Mesenchymal stem cell (in vitro differentiated cells and primary cell): ENCODE measurements around the gene NFIB.

Experiments
- DNase-seq: peaks from one replicate; pipeline ENCODE4 v3.0.0-alpha.2; 2013
- H2AFZ ChIP-seq: one replicate; pipeline ENCODE4 v1.6.1; 2013; ENCODE audit warnings: low read depth, mild to moderate bottlenecking, control low read depth, inconsistent platforms, low read length, moderate library complexity
- H2AK5ac ChIP-seq: 2 replicates; pipeline ENCODE4 v1.6.1; 2013; ENCODE audit warnings: low read length, moderate library complexity, mild to moderate bottlenecking, inconsistent platforms; ENCODE audit not compliant: severe bottlenecking
- H2BK120ac ChIP-seq: one replicate; pipeline ENCODE4 v1.6.1; 2013; ENCODE audit warnings: low read depth, mild to moderate bottlenecking, inconsistent platforms, low read length, moderate library complexity
- H2BK12ac ChIP-seq, 2 experiments: one replicate each; pipeline ENCODE4 v1.6.1; 2013; ENCODE audit warnings: inconsistent platforms in 2 of 2, low read length in 2 of 2, mild to moderate bottlenecking in 2 of 2, moderate library complexity in 2 of 2, control low read depth in 1 of 2
- H2BK15ac ChIP-seq: one replicate; pipeline ENCODE4 v1.6.1; 2013; ENCODE audit warnings: mild to moderate bottlenecking, low read depth, inconsistent platforms; ENCODE audit not compliant: poor library complexity, severe bottlenecking
- H2BK5ac ChIP-seq: 2 replicates; pipeline ENCODE4 v1.6.1; 2013; ENCODE audit warnings: low read depth, mild to moderate bottlenecking, low read length, control low read depth, inconsistent platforms; ENCODE audit not compliant: poor library complexity, severe bottlenecking
- H3K14ac ChIP-seq, 2 experiments: one replicate each; pipeline ENCODE4 v1.6.1; 2013; ENCODE audit warnings: inconsistent platforms in 2 of 2, low read length in 2 of 2, control low read depth in 1 of 2, mild to moderate bottlenecking in 1 of 2, moderate library complexity in 1 of 2
- H3K18ac ChIP-seq, 2 experiments: one replicate each; pipeline ENCODE4 v1.6.1; 2013; ENCODE audit warnings: inconsistent platforms in 2 of 2, low read length in 2 of 2, control low read depth in 1 of 2, low read depth in 1 of 2, mild to moderate bottlenecking in 1 of 2
- H3K23ac ChIP-seq, 2 experiments: one replicate each; pipeline ENCODE4 v1.6.1; 2013; ENCODE audit warnings: inconsistent platforms in 2 of 2, low read length in 2 of 2, mild to moderate bottlenecking in 2 of 2, moderate library complexity in 2 of 2, control low read depth in 1 of 2
- H3K27ac ChIP-seq: 2 replicates; pipeline ENCODE4 v1.5.1; 2013; ENCODE audit warnings: mild to moderate bottlenecking, moderate library complexity, low read length, control low read depth, inconsistent platforms; ENCODE audit not compliant: poor library complexity, severe bottlenecking
- H3K27me3 ChIP-seq, 2 experiments: 2 replicates each; pipeline versions ENCODE4 v1.6.1 to v1.7.0; 2013; ENCODE audit warnings: low read length in 2 of 2, mild to moderate bottlenecking in 2 of 2, moderate library complexity in 2 of 2, control low read depth in 1 of 2, inconsistent platforms in 1 of 2; ENCODE audit not compliant: control insufficient read depth in 1 of 2, insufficient read depth in 1 of 2
- H3K36me3 ChIP-seq, 2 experiments: 2 replicates each; pipeline versions ENCODE4 v1.6.1 to v1.7.0; 2013; ENCODE audit warnings: low read length in 2 of 2, control low read depth in 1 of 2, inconsistent platforms in 1 of 2, low read depth in 1 of 2, mild to moderate bottlenecking in 1 of 2; ENCODE audit not compliant: insufficient read depth in 2 of 2, control insufficient read depth in 1 of 2
- H3K4ac ChIP-seq, 2 experiments: one replicate each; pipeline ENCODE4 v1.6.1; 2013; ENCODE audit warnings: inconsistent platforms in 2 of 2, low read length in 2 of 2, mild to moderate bottlenecking in 2 of 2, moderate library complexity in 2 of 2, control low read depth in 1 of 2, low read depth in 1 of 2
- H3K4me1 ChIP-seq: 2 replicates; pipeline ENCODE4 v1.6.1; 2013; ENCODE audit warnings: low read depth, low read length, control low read depth; ENCODE audit not compliant: control insufficient read depth, insufficient read depth
- H3K4me2 ChIP-seq: 2 replicates; pipeline ENCODE4 v1.6.1; 2013; ENCODE audit warnings: low read length, mild to moderate bottlenecking, inconsistent platforms; ENCODE audit not compliant: poor library complexity, severe bottlenecking
- H3K4me3 ChIP-seq, 2 experiments: 2 replicates each; pipeline versions ENCODE4 v1.5.1 to v1.7.0; 2013; ENCODE audit warnings: low read length in 2 of 2, mild to moderate bottlenecking in 2 of 2, control low read depth in 1 of 2, low read depth in 1 of 2; ENCODE audit not compliant: insufficient read depth in 1 of 2
- H3K79me1 ChIP-seq: replicated peaks from 2 replicates; pipeline ENCODE4 v1.6.1; 2013; ENCODE audit warnings: mild to moderate bottlenecking, control low read depth, low read length, inconsistent platforms; ENCODE audit not compliant: poor library complexity, severe bottlenecking
- H3K9ac ChIP-seq: 2 replicates; pipeline ENCODE4 v1.7.0; 2013; ENCODE audit warnings: mild to moderate bottlenecking, low read length, moderate library complexity
- H3K9me3 ChIP-seq: 2 replicates; pipeline ENCODE4 v1.7.0; 2013; ENCODE audit warnings: mild to moderate bottlenecking, low read length; ENCODE audit not compliant: control insufficient read depth
- H4K8ac ChIP-seq: one replicate; pipeline ENCODE4 v1.6.1; 2013; ENCODE audit warnings: inconsistent platforms, mild to moderate bottlenecking, low read length, moderate library complexity
- H4K91ac ChIP-seq: one replicate; pipeline ENCODE4 v1.6.1; 2013; ENCODE audit warnings: mild to moderate bottlenecking, low read length, inconsistent platforms
- WGBS: methylation state at CpG from one replicate; pipeline ENCODE4 v1.1.7; 2013; ENCODE audit warnings: mixed read lengths; 5-methylcytosine and 5-hydroxymethylcytosine counted together

The NFIB gene

DNA sequence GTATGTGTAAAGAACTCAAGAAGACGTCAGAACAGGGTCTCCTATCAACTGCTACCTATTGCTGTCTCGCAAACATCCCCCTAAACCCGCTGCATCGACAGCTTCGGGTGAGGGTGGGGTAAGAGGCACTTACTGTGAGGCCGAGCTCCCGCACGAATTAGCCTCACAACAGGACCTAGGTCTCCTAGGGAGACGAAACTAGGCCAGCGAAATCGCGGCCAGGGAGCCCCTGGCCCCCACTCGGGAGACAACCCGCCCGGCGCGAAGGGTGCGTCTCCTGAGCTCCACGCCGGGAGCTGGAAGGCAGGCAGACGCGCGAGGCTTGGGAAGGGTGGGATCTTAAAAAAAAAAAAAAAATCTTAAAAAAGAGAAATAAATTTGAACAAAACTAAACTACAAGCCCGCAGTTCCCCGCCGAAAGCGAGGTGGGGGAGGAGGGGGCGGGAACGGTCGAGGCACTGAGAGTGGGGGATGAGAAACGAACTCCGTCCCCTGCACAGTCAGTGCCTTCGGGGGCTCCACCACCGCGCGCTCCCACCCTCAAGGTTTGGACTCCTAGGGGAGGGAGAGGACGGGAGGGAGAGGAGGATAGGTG, 33.0 kb upstream of the NFIB start:
- Histone ChIP-seq H3K18ac (no peak overlapping the region), H3K4me2 (peak overlapping the region; percentile 93), H3K36me3 (no peaks in the 10 kb centered on the region), H4K8ac (no peak overlapping the region), H2AFZ (no peak overlapping the region), H4K91ac (no peak overlapping the region), H3K79me1 (no peaks in the 10 kb centered on the region), H2AK5ac (no peak overlapping the region), H3K23ac (peak overlapping the region in 1 of 2 experiments; percentile 67), H3K4me3 (peak overlapping the region in 1 of 2 experiments; percentile 73), H2BK15ac (no peak overlapping the region), H3K27me3 (peaks cover 98 to 99% of the 10 kb centered on the region in 2 experiments), H2BK5ac (no peak overlapping the region), H3K4me1 (peaks cover 37% of the 10 kb centered on the region), H3K4ac (no peak overlapping the region), H3K27ac (no peak overlapping the region), H3K9ac (peak overlapping the region; percentile 41), H2BK12ac (no peak overlapping the region), H3K14ac (no peak overlapping the region), H3K9me3 (no peaks in the 10 kb centered on the region), H2BK120ac (no peak overlapping the region)
- DNase-seq = no peak
- under 1% methylated on average over 26 of the region's 37 CpGs for WGBS

DNA sequence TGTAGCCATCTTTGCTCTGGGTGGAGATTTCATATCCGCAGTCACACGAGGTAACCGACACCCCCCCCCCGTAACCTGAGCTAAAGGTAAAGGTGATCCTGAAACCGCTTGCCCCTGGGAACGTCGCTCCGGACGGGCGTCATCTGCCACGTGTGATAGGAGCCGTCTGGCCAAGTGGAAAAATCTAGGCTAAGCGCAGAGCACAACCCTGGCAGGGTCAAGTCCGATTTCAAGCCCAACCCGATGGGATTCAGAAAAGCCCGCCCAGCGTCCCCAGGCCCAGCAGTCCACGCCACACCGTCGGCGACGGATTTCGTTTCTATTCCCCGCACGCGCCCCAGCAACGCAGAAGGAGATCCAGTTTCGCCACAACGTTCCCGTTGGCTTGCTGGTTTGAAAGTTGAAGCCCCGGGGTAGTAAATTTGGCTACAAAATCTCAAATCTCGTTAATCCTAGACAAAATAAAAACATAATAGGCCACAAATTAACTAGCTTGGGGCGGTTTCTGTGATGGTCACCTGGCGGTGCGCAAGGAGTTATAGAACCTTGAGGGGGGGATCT, 32.4 kb upstream of the NFIB start:
- DNase-seq = peak; percentile 10
- WGBS = 2% methylated on average over 28 of the region's 35 CpGs
- H3K36me3 ChIP-seq = no peaks in the 10 kb centered on the region

DNA sequence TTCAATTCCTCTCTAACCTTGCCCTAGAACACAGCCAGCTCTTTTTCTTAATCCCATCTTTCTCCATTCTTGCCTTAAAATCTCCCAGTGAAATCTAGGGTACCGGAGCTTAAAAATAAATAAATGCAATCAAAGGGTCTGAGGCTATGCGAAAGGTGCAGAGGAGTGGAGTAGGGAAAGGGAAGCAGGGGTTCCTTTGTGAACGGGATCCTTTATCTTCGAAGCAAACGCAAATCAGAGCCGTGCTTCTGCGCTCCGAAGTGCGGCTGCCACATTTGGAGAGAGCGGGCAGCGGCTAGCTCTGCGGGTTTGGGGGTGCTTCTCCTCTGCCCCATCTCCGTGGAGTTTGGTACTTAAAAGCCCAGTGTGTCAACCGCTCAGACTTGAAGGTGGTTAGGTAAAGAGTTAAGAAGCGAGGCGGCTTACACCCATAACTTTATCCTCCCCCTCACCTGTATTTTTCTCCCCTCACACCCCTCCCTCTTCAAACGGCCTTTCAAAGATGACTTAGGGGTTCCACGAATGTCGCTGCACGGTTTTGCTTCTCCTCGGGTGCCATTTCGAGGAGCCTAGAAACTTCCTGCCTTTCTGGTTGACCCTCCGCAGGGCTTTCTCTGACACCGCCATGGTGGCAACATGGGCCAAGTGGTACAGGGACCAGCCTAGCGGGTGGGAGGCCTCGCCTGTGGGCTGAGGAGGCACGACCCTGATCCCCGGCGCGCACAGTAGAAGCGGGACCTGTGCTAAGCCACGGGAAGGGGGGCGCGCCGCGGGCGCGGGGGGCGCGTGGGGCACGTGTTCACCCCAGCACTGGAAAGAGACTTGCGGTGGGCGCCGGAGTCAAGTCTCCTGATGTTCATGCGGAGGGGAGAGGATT, 31.7 kb upstream of the NFIB start:
- H3K4me2 ChIP-seq = no peak overlapping the region
- no peaks in the 10 kb centered on the region for H3K36me3 ChIP-seq
- H2AFZ ChIP-seq = no peak overlapping the region
- H3K4me3 ChIP-seq = peak overlapping the region in 1 of 2 experiments; percentile 73
- no peak overlapping the region for H4K8ac ChIP-seq
- no peaks in the 10 kb centered on the region for H3K79me1 ChIP-seq
- no peak overlapping the region for H2BK15ac ChIP-seq
- WGBS = 4% methylated on average over 42 of the region's 45 CpGs
- no peak overlapping the region for H3K4ac ChIP-seq
- no peaks in the 10 kb centered on the region for H3K9me3 ChIP-seq
- DNase-seq = no peak
- no peak overlapping the region for H4K91ac ChIP-seq
- H3K18ac ChIP-seq = no peak overlapping the region
- no peak overlapping the region for H2BK5ac ChIP-seq
- peaks cover 37% of the 10 kb centered on the region for H3K4me1 ChIP-seq
- no peak overlapping the region for H2AK5ac ChIP-seq
- no peak overlapping the region for H3K23ac ChIP-seq
- no peak overlapping the region for H3K14ac ChIP-seq
- no peak overlapping the region for H2BK12ac ChIP-seq
- peaks cover 98 to 100% of the 10 kb centered on the region in 2 experiments for H3K27me3 ChIP-seq
- no peak overlapping the region for H2BK120ac ChIP-seq
- peak overlapping the region; percentile 8 for H3K9ac ChIP-seq
- H3K27ac ChIP-seq = no peak overlapping the region

More for the DNA sequence above, 32.4 kb upstream of the NFIB start:
- Histone ChIP-seq H3K4ac (no peak overlapping the region), H2AFZ (no peak overlapping the region), H3K18ac (no peak overlapping the region), H3K4me3 (peak overlapping the region in 1 of 2 experiments; percentile 73), H3K23ac (no peak overlapping the region), H3K9ac (peak overlapping the region; percentile 41), H2BK15ac (no peak overlapping the region), H3K14ac (no peak overlapping the region), H2BK5ac (no peak overlapping the region), H4K91ac (no peak overlapping the region), H3K79me1 (no peaks in the 10 kb centered on the region), H2BK12ac (no peak overlapping the region), H3K27me3 (peaks cover 100% of the 10 kb centered on the region in 2 experiments), H4K8ac (no peak overlapping the region), H3K4me1 (peaks cover 37% of the 10 kb centered on the region), H2AK5ac (no peak overlapping the region), H3K4me2 (no peak overlapping the region), H3K9me3 (no peaks in the 10 kb centered on the region), H3K27ac (no peak overlapping the region), H2BK120ac (no peak overlapping the region)

DNA sequence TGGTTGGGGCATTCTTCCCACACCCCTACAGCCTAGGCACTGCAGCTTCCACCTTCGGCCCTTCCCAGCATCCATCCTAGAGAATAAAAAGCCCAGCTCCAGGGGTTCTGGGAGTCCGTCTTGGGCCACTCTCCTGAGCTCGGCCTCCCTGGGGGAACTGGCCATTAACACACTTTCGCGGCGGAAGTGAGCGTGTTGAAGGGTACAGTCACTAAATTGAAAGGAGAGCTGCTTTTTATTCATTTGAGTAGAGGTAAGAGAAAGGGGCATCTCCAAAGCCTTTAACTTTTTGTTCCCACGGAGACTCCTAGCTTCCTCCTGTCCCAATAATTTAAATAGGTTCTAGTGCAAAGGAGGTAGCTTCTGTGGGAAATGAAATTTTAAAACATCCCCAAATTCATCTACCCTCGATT, 31.0 kb upstream of the NFIB start:
- Histone ChIP-seq H3K4me2 (no peak overlapping the region), H3K4me3 (no peak overlapping the region), H3K4me1 (peaks cover 37% of the 10 kb centered on the region), H2BK120ac (no peak overlapping the region), H3K14ac (no peak overlapping the region), H3K36me3 (no peaks in the 10 kb centered on the region), H3K4ac (no peak overlapping the region), H2BK15ac (peak overlapping the region; percentile 39), H3K27me3 (peaks cover 91 to 100% of the 10 kb centered on the region in 2 experiments), H3K23ac (no peak overlapping the region), H2AFZ (no peak overlapping the region), H2AK5ac (no peak overlapping the region), H3K79me1 (no peaks in the 10 kb centered on the region), H2BK12ac (no peak overlapping the region), H4K91ac (no peak overlapping the region), H3K9me3 (no peaks in the 10 kb centered on the region), H4K8ac (no peak overlapping the region), H3K9ac (peak overlapping the region; percentile 54), H3K18ac (no peak overlapping the region), H3K27ac (no peak overlapping the region), H2BK5ac (no peak overlapping the region)
- WGBS = 20% methylated on average over 6 of the region's 9 CpGs
- DNase-seq = no peak
